ENCODE measurements around the gene ETFB.

Gene ETFB

GRCh38 chr19:51325161-51325976 lies 40.8 kb downstream of the ETFB start:
- DNase-seq: no peak

- DNase-seq: no peak
These were observed 42.1 kb downstream of the ETFB start for GRCh38 chr19:51324167-51324481.

GRCh38 chr19:51323481-51324166 lies 42.6 kb downstream of the ETFB start:
- DNase-seq: no peak

- DNase-seq: no peak
These were observed 44.4 kb downstream of the ETFB start for GRCh38 chr19:51321799-51322198.

- no peak for DNase-seq
These were observed 45.9 kb downstream of the ETFB start for GRCh38 chr19:51320280-51320657.

- no peak for DNase-seq
These were observed 46.4 kb downstream of the ETFB start for GRCh38 chr19:51319649-51320279.

GRCh38 chr19:51318687-51319648 lies 47.2 kb downstream of the ETFB start:
- no peak for DNase-seq

- no peak for DNase-seq
These were observed 48.2 kb downstream of the ETFB start for GRCh38 chr19:51317968-51318367.

- DNase-seq: no peak
These were observed 48.8 kb downstream of the ETFB start for GRCh38 chr19:51317376-51317775.

GRCh38 chr19:51316688-51317087 lies 49.5 kb downstream of the ETFB start:
- no peak for DNase-seq

GRCh38 chr19:51311351-51312257 lies 54.6 kb downstream of the ETFB start, which contains the start of gene IGLON5:
Gene IGLON5, plus strand, starts transcription at chr19:51311644. Its CDS starts 204 bp downstream, at chr19:51311848.
- DNase-seq: no peak

- DNase-seq: no peak
These were observed 60.7 kb downstream of the ETFB start for GRCh38 chr19:51305479-51305878.

- DNase-seq: no peak
These were observed 64.9 kb downstream of the ETFB start for GRCh38 chr19:51301266-51301665.

GRCh38 chr19:51297406-51297805 lies 68.8 kb downstream of the ETFB start:
- DNase-seq: no peak

GRCh38 chr19:51296336-51297093 lies 69.7 kb downstream of the ETFB start:
- DNase-seq: no peak

GRCh38 chr19:51295382-51296126 lies 70.6 kb downstream of the ETFB start:
- DNase-seq: no peak

Data from NCI-H1417 treated with DMSO at 0.1 percent for 48 hours (cell line).